Activated T-cell treated with anti-CD3 and anti-CD28 coated beads for 4 hours (primary cell): ENCODE measurements around the gene FAM193B.
"Not testable (repeated sequence)": the region's sequence is repeated elsewhere in the genome, so short reads cannot be mapped to it uniquely, and the experiment has no call there.

ENCODE experiments used
- DNase-seq: peaks from one replicate; pipeline ENCODE4 v3.0.0-alpha.2; 2020

The FAM193B gene

DNA sequence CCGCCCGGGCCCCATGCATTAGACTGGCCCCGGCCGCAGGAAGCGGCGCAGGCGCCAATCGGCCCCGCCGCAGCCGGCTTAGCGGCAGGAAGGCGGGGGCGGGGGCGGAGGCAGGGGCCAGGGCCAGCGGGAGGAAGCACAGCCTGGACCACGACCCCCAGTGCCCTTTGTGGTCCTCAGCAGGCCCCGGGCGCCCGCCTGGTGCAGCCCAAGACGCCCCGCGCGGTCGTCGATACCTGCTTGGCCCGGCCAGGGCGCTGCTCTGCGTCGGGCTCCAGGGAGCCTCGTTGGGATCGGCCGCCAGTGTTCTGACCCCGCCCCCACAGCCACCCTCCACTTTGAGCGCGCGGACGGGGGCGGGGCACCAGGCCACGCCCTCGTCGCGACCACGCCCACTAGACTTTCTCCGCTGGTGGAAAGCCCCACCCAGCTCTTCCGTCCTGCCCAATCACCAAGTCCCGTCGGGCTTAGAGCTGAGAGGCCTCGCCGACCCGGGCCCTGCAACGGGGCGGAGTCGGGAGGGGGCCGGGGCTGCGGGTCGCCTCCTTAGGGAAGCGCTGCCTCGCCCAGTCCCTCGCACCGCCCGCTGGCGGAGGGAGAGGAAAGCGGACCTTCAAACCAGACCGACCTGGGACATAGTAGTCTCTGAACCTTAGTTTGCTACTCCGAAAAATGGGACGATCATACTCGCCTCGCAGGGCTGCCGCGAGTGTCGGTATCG, 56.9 kb downstream of the FAM193B start, which contains the start of gene PDLIM7:
TSS of gene PDLIM7 (minus strand) at position 313 of the 721 bp plus-strand sequence. CDS start 1,092 bp downstream, outside the sequence.
- DNase-seq, result peak; percentile 94

DNA sequence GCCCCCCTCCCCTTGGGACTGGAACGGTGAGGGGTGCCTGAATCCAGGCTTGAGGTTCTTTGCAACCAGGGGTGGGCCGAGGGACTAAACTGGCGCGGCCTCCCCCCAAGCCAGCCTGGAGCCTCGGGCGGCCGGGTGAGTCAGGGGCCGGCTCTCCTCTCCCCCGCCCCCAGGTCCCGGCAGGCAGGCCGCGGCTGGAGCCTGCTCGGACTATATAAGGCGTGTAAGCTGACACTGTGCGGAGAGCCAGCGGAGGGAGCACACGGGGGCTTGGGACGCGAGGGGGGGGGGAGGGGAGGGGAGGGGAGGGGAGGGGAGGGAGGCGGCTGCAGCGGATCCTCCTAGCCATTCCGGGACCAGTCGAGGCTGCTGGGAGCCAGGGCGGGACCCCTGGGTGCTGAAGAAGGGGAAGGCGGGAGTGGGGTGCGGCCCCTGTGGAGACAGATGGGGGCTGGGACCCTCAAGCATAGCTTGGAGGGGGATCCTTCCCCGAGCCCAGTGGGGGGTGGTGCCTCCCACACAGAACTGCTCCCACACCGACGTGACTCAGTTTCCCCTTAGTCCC, 57.6 kb downstream of the FAM193B start:
- DNase-seq, result no peak

DNA sequence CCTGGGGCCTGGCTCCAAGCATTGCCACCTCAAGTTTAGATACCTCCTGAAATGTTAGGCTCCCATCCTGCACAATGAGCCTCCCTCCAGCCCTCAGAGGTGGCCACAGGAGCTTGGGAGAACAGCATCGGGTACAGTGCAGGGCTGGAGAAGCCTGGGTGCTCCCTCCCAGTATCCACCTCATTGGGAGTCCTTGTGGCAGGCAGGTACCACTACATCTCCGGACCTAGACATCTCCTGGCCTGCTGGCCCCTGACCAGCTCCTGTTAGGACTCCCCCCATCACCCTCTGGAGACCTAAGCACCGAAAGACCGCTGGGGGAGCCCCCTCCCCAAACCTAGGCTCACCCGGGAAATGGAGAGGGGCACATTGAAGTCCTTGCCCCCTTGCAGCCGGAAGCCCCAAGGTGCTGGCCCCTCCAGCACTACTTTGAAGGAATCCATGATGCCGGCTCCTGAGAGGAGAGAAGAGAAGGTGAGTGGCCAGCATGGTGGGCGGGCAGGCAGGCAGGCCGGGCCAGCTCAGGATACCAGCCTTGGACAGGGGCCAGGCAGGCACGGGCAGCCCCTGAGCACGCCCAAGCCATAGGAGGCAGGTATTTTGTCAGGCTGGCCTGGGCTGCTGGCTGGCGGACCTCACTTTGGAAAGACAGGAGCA, 58.2 kb downstream of the FAM193B start:
- DNase-seq, result no peak

DNA sequence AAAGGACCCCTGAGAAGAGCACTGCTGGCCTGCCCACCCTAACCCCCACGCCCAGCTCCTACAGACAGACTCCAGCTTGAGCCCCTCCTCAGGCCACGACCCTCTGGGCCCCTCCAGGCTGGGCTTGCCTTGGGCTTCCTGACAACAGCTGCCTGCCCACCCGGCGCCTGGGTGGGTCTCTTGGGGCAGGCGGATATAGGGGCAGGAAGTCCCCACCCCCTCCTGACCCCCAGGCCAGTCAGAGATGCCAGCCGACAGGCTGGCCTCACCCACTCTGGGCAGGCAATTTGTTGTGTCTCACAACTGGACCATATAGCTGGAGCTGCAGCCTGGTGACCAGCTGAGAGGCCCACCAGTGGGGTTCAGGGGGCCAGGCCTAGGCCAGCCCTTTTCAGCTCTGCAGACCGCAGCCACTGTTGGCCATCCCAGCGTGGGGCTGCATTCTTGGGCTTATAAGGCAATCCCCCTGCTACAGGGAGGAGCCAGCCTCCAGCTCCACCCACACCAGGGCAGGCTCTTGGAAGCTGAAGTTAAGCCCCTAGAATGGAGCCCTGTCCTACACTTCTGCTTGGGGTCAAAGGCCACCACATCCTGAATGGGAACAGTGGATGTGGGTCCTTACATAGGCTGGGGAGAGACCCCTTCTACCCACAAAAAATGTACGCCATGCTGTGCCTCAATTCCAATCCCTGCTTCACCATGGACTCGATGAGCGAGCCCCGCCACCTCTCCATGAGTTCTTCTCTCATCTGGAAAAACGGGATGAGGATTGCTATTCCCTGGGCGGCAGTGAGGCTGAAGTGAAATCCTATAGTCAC, 58.9 kb downstream of the FAM193B start:
- no peak for DNase-seq

DNA sequence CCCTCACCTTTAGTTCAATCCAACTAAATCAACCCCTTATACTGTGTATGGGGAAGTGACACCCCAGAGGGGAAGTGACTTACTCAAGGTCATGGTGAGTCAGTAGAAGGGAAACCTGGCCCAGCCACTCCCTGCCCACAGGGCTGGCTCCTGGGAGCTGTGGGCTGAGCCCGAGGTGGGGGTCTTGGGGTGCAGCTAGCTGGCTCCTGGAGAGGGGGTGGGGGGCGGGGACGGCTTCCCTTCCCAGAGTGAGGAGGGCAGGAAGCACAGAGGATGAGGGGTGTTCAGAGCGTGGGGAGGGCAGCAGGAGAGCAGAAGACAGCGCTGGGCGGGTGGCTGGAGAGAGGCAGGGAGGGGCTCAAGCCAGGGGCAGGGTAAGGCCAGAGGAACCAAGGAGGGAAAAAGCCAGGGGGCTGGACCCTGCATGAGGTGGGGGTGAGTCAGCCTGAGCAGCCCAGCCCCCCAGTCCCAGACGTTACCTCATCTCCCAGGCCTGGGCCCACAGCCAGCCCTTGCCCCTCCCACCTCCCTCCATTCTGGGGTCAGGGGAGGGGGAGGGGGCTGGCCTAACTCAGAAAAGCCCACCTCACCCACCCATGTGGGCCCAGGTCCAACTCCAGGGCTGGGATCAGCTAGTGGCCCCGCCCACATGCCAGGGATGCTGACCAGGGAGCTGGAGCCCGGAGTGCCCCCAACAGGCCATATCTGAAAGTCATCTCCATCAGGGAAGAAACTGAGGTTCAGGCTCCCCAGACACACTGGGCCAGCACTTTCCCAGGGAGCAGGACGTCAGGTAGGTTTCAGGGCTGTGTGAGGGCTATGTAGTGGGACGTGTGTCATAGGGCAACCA, 59.8 kb downstream of the FAM193B start:
- DNase-seq, result no peak

DNA sequence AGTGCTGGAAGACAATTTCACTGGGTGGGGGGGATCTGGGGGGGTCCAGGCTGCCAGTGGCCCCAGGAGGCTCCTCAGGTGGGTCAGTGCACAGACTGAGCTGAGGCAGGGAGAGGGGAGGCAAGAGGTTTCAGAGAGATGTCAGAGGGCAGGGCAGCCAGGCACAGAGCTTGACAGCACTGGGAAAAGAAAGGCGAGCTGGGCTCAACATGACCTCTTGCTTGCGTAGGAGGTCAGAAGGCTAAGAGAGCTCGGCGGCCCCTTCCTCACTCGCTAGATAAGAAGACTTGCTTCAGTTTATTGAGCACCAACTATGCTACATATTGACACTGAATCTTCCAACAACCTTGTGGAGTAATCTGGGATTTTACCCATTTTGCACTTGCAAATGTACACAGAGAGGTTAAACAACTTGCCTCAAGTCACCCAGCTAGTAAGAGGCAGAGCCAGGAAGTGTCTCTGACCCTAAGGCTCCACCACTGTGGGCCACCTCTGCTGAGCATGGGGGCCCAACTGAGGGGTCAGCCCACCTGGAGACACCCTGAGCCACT, 60.5 kb downstream of the FAM193B start:
- no peak for DNase-seq

DNA sequence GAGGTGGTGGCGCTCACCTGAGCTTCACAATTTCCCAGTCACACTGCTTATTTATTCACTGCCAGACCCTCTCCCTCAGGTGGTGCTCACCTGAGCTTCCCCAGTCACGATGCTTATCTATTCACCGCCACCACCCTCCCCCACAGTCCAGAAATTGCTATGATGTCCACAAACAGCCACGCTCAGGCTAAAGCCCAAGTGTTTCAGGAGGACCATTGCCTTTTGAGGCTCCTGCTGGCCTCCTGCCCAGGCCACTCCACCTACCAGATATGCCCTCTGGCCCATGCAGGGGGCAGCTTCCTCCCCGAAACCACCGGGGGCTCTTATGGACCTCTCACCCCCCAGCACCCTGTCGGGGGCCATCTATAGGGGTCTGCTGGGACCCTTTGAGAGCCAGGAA, 61.5 kb downstream of the FAM193B start:
- DNase-seq, result no peak

DNA sequence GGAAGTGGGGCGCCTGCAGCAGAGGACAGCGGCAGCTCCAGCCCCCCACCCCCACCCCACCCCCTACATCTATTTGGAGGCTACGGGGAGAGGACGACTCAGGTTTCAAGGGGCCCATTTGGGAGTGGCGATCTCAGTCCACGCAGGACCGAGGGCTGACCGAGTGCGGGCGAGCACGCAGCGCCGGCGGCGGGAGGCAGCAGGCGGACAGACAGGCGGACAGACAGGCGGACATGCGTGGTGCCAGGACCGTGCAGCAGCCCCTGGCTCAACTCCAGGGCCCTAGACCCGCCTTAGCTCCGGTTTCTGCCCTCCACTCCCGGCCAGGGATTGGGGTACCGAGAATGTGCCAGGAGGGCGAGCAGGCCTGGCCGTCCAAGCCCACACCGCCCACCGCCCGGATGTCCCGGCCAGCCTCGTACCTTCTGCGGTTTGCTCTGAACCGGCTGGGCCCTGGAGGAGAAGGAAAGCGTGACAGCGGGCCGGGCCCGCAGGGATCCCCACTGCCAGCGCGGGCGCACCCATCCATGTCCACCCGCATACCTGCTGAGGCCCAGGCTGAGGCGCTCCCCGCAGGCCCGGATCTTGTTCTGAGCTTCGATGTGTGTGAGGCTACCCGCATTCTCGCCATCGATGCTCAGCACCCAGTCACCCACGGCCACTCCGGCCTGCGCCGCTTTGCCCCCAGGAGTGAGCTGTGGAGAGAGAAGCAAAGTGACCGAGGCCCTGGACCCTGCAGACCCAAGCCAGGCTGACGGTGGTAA, 62.2 kb downstream of the FAM193B start:
- DNase-seq, result no peak

DNA sequence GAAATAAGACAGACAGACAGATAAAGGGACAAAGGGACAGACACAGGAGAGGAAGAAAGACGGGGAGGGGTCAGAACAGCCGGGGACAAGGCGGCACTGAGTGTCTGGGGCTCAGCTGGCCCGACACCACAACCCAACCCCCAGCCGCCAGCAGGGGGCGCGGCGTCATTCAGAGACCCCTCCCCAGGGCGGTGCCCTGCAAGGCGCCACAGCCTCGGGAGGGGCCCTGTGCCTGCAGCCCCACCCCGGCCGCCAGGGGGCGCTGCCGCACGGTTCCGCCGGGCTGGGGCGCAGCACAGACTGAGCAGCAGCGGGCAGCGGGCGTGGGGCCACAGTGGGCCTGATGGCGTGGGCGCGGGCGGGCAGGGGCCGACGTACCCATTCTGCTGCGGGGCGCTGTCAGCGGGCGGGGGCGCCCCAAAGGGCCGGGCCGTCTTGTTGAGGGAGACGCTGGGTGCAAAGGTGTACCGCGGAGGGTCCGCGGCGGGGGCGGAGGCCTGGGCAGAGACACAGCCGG, 62.9 kb downstream of the FAM193B start:
- no peak for DNase-seq

DNA sequence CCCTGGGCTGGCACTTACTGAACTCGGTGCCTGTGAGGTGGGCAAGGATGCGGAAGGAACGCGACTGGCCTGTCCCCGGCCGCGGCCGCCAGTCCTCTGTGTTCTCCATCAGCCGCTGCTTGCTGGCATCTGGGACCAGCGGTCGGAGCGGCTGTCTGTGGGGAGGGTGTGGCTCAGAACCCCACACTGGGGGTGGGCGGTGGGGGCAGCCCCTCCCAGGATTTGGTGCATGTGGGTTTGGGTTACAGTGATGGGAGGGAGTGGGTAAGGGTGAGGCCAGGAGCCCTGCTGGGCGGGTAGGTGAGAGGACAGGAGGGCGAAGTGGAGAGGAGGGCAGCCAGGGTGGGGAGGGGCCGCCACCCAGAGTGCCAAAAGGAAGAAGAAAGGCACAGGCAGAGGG, 63.4 kb downstream of the FAM193B start:
- DNase-seq, result no peak

DNA sequence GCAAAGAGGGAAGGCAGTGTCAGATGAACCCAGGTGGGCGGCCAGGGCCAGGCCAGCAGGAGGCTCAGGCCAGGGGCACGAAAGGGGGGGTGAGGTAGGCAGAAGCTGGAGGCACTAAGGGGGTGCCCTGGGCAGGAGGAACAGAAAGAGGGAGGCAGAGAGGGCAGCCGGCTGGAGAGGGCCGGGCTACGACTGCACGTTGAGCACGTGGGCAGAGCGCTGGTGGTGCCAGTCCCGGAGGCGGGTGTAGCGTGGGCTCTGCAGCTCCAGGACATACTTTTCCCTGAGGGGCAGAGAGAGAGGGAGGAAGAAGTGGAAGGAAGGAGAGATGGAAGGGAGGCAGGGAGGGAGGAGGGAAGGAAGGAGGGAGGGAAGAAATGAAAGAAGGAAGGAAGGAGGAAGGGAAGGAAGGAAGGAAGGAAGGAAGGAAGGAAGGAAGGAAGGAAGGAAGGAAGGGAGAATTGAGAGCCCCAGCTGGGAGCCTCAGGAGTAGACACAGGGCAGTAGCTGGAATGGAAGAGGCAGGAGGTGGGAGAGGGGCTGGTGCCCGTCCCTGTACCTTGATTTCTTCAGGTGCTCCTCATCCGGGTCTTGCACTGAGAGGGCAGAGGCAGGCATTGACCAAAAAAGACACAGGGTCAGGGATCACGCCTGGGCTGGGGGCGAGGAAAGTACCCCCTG, 63.9 kb downstream of the FAM193B start:
- DNase-seq, result no peak

DNA sequence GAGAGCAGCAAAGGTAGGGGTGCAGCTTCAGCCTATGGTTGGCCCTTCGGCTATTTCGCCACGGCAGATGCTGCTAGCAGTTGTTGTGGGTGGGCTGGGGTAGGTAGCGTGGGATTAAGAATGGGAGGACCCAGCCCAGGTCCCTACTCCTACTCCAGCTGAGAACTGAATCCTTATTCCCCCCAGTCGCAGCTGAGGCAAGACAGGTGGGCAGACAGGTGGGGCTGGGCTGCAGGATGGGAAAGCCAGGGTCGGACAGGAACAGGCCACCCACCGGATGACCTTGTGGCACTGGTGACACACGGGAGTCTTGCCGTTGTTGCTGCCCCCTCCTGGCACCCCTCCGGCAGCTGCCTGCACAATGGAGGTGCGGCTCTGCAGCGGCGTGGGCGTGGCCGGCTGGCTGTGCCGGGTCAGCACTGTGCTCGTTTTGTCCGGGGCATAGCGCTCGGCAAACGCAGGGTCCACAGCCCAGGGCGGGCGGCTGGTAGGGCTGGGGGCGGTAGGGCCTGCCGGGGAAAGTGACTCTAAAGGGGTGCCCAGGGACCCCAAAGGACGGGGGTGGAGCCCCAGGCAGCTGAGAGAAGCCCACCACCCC, 65.1 kb downstream of the FAM193B start:
- no peak for DNase-seq

DNA sequence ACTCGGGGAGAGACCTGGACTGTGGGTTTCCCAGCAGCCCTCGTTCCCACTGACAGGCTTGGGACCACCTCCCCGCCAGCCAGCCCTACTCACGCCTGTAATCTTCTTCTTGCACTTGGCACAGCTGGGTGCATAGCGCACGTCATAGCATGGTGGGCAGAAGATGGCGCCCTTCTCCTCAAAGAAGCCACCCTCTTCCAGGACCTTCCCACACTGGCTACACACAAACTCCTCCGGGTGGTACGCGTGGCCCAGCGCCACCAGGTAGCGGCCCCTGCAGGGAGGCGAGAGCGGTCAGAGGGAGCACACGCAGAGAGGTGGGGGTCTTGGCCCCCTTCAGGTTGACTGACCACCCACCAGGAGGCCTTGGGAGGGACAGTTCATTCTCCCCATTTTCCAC, 66.4 kb downstream of the FAM193B start:
- DNase-seq, result no peak

DNA sequence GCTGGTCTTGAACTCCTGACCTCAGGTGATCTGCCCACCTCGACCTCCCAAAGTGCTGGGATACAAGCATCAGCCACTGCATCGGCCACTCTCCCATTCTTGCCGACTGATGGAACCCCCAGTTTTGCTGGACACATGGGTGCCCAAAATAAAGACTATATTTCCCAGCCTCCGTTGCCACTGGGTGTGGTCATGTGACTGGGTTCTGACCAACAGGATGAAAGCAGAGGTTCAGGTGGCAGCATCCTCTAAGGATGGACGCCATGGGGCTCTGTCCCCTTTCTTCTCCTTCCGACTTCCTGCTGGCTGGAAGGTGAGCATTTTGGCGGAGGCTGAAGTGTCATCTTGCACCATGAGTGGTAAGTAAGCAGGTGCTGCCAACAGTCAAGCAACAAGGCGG, 67.2 kb downstream of the FAM193B start:
- no peak for DNase-seq

DNA sequence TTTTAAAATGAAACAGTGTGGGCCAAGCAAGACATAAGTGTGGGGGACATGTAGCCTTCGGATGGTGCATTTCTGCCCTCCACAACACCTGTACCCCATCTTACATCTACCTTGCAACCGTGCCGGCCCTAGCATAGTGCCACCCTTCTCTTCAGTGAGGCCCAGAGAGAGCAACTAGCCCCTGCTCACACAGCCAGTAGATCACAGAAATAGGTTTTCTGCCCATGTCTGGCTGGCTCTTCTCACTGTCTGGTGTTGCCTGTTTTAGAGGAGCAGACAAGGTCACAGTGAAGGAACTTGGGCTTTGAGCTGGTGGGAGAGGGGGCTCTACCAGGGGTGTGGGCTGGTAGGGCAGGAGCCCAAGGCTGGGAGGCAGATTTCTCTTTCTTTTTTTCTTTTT, 68.1 kb downstream of the FAM193B start:
- no peak for DNase-seq

DNA sequence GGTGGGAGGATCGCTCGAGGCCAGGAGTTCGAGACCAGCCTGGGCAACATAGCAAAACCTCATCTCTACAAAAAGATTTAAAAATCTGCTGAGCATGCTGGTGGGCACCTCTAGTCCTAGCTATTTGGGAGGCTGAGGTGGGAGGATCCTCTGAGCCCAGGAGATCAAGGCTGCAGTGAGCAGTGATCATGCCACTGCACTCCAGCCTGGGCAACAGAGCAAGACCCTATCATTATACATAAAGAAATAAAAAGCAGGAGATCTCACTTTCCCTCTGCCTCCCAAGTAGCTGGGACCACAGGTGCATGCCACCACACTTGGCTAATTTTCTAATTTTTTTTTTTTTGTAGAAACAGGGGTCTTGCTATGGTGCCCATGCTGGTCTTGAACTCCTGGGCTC, 68.6 kb downstream of the FAM193B start:
- DNase-seq, result not testable (repeated sequence)

DNA sequence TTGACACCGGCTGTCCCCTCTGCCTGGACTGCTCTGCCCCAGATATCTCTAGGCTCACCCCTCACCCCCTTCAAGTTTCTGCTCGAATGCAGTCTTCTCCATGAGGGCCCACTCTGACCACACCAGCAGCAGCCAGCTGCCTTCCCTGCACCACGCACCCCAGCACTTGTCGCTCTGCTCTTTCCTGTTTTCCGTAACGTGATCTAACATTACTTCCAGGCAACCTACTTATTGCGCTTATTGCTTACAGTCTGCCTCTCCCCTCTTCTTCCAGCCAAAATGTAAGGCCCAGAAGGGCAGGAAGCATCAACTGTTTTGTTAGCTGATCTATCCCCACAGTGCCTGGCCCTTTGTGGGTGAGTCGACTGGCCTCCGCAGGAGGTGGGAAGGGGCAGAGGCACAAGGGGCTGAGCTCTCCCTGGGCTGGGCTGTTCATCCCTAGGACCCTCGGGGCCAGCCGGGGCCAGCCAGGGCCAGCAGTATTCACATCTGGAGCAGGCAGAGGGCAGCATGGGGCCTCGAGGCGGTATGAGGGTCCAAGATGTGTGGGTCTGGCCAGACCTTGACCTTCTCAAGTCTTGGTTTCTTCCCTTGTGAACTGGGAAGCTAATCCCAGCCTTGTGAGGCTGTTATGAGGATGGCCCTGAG, 69.3 kb downstream of the FAM193B start:
- DNase-seq, result no peak

DNA sequence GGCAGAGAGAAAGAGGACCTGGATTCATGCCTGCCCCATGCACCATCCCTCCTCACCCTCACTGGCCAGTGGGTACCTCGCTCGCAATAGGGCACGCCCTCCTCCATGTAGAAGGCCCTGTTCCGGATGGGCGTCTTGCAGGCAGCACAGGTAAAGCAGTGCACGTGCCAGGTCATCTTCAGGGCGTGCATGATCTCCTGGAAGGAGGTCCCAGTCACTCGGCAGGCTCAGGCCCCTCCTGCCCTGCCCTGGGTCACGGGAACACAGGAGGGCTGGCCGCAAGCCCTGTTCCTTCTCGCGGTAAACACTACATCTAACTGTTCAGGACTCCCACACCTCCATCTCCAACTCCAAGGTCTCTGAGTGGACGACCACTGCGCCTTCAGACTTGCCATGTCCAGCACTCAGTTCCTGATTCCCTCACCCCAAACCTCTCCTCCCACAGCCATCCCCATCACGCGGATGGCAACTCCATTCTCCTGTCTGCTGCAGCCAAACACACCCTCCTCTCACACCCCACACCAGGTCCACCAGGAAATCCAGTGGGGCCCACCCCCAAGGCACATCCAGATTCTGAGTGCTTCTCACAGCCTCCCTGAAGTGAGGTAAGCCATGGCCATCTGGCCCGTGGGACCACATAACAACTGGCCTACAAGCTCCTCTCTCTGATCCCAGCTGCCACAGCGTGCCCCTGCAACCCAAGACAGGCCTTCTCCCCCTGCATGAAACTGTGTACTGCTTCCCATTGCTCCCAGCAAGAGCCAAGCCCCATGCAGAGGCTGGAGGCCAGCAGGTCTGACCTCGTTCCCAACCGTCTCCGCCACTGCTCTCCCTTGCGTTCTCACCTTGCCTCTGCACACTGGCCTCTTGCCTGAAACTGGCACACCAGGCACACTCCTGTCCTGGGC, 70.1 kb downstream of the FAM193B start:
- DNase-seq, result no peak
